Right atrium auricular region (tissue), 2 donors: ENCODE results near the gene ASPHD1. TPM values are rescaled to one million over a fixed set of nuclear protein-coding genes. Genes with fewer than 3 reads are reported as not detected.

Experiments
- DNase-seq: peaks from one replicate; pipeline ENCODE4 v3.0.0-alpha.2; 2019; ENCODE audit warnings: low spot score
- H3K27ac ChIP-seq, 2 donors: fragments of 200-600 bp; sonication (generic); 1 replicate in 1 of 2; 2 replicates in 1 of 2; pipeline ENCODE4 v1.5.1; 2016 to 2019
- H3K27me3 ChIP-seq, 2 donors: fragments of 200-600 bp; sonication (generic); one replicate each; pipeline versions ENCODE4 v1.5.1 to v1.6.0; 2017 to 2019
- H3K36me3 ChIP-seq: fragments of 200-600 bp; sonication (generic); one replicate; pipeline ENCODE4 v1.5.1; 2016
- H3K4me1 ChIP-seq, 2 donors: fragments of 200-600 bp; sonication (generic); one replicate each; pipeline versions ENCODE4 v1.5.1 to v1.6.0; 2017 to 2019
- H3K4me3 ChIP-seq, 2 donors: fragments of 200-600 bp; sonication (generic); 1 replicate in 1 of 2; 2 replicates in 1 of 2; pipeline ENCODE4 v1.5.1; 2017 to 2019; ENCODE audit warnings: mild to moderate bottlenecking in 1 of 2, moderate library complexity in 1 of 2
- H3K9me3 ChIP-seq, 2 donors: fragments of 200-600 bp; sonication (generic); one replicate each; pipeline ENCODE4 v1.5.1; 2019
- CTCF ChIP-seq, 2 donors: fragments of 200-600 bp; sonication (generic); IDR thresholded peaks; one replicate each; pipeline ENCODE4 v1.5.1; 2019; ENCODE audit warnings: antibody characterized with exemption in 2 of 2
- total RNA-seq, 2 donors: library from RNA; depleted of rRNA; stranded (reverse); fragments of >200 nt; gene quantifications; one replicate each; pipeline ENCODE4 v1.1.0, GENCODE V29; 2016

Gene ASPHD1
- total RNA-seq, 2 donors from 2014 or later: 1.5 to 3.2 TPM

GRCh38 chr16:29940656-29941055, 40.4 kb downstream of the ASPHD1 start:
- peaks cover 0 to 14% of the 10 kb centered on the region in 2 donors for H3K4me1 ChIP-seq
- H3K27me3 ChIP-seq: no peaks in the 10 kb centered on the region
- H3K4me3 ChIP-seq: no peak overlapping the region
- no peaks in the 10 kb centered on the region for H3K36me3 ChIP-seq
- no peak for DNase-seq
- no peaks in the 10 kb centered on the region for H3K9me3 ChIP-seq
- TF ChIP-seq CTCF (IDR thresholded peaks at IDR 0.05): no peak
- no peak overlapping the region for H3K27ac ChIP-seq

- no peaks in the 10 kb centered on the region for H3K9me3 ChIP-seq
- no peak for DNase-seq
- peaks cover 0 to 14% of the 10 kb centered on the region in 2 donors for H3K4me1 ChIP-seq
- no peak overlapping the region for H3K4me3 ChIP-seq
- no peaks in the 10 kb centered on the region for H3K36me3 ChIP-seq
- TF ChIP-seq CTCF (IDR thresholded peaks at IDR 0.05): no peak
- H3K27me3 ChIP-seq: no peaks in the 10 kb centered on the region
- H3K27ac ChIP-seq: no peak overlapping the region
Measured at GRCh38 chr16:29943846-29944799, 43.8 kb downstream of the ASPHD1 start.

- Histone ChIP-seq H3K27ac (no peak overlapping the region), H3K9me3 (no peaks in the 10 kb centered on the region), H3K36me3 (no peaks in the 10 kb centered on the region), H3K4me1 (peaks cover 0 to 14% of the 10 kb centered on the region in 2 donors), H3K4me3 (no peak overlapping the region), H3K27me3 (no peaks in the 10 kb centered on the region)
- no peak for DNase-seq
- no peak for TF ChIP-seq CTCF (IDR thresholded peaks at IDR 0.05)
Measured at GRCh38 chr16:29947897-29948296, 47.6 kb downstream of the ASPHD1 start.

- Histone ChIP-seq H3K4me1 (no peaks in the 10 kb centered on the region), H3K9me3 (no peaks in the 10 kb centered on the region), H3K27me3 (no peaks in the 10 kb centered on the region), H3K36me3 (no peaks in the 10 kb centered on the region), H3K4me3 (no peak overlapping the region), H3K27ac (no peak overlapping the region)
- DNase-seq: no peak
- no peak for TF ChIP-seq CTCF (IDR thresholded peaks at IDR 0.05)
Measured at GRCh38 chr16:29950806-29951461, 50.6 kb downstream of the ASPHD1 start.

GRCh38 chr16:29951625-29952365, 51.5 kb downstream of the ASPHD1 start:
- no peaks in the 10 kb centered on the region for H3K36me3 ChIP-seq
- H3K9me3 ChIP-seq: no peaks in the 10 kb centered on the region
- no peak for TF ChIP-seq CTCF (IDR thresholded peaks at IDR 0.05)
- no peak overlapping the region for H3K4me3 ChIP-seq
- no peaks in the 10 kb centered on the region for H3K4me1 ChIP-seq
- no peak for DNase-seq
- H3K27me3 ChIP-seq: no peaks in the 10 kb centered on the region
- no peak overlapping the region for H3K27ac ChIP-seq

Other genes with a start within 250 kb of the ASPHD1 start
- 1 to 10 TPM; 3.7 to 4.5 TPM for gene SPN, start 237.2 kb upstream of the ASPHD1 start, total RNA-seq
- 10 to 100 TPM; 18.3 to 38.2 TPM for gene QPRT, start 221.3 kb upstream of the ASPHD1 start, total RNA-seq
- gene C16orf54, start 154.5 kb upstream of the ASPHD1 start, total RNA-seq: under 1 TPM; 0.52 to 0.90 TPM
- gene ZG16, start 122.2 kb upstream of the ASPHD1 start, total RNA-seq: not detected
- gene KIF22, start 109.7 kb upstream of the ASPHD1 start, total RNA-seq: 10 to 100 TPM; 10.1 to 17.1 TPM
- 10 to 100 TPM; 33.0 to 86.6 TPM for gene MAZ, start 94.0 kb upstream of the ASPHD1 start, total RNA-seq
- gene PRRT2, start 88.3 kb upstream of the ASPHD1 start, total RNA-seq: under 1 TPM; 0.51 to 0.52 TPM
- gene PAGR1, start 84.3 kb upstream of the ASPHD1 start, total RNA-seq: 10 to 100 TPM; 23.5 to 27.3 TPM
- gene MVP, start 80.0 kb upstream of the ASPHD1 start, total RNA-seq: 10 to 100 TPM; 44.4 to 77.9 TPM
- 100 to 1,000 TPM; 135 to 138 TPM for gene CDIPT, start 37.3 kb upstream of the ASPHD1 start, total RNA-seq
- 1 to 10 TPM; 2.6 to 4.6 TPM for gene SEZ6L2, start 938 bp upstream of the ASPHD1 start, total RNA-seq
- 1 to 10 TPM; 6.4 to 6.5 TPM for gene KCTD13, start 25.7 kb downstream of the ASPHD1 start, total RNA-seq
- 100 to 1,000 TPM; 100 to 107 TPM for gene TMEM219, start 61.6 kb downstream of the ASPHD1 start, total RNA-seq
- 10 to 100 TPM; 29.1 to 36.7 TPM for gene TAOK2, start 73.4 kb downstream of the ASPHD1 start, total RNA-seq
- gene HIRIP3, start 95.1 kb downstream of the ASPHD1 start, total RNA-seq: 10 to 100 TPM; 10.3 to 11.4 TPM
- 100 to 1,000 TPM in 1 of 2 donors, 10 to 100 TPM in 1; 33.4 to 117 TPM for gene INO80E, start 95.8 kb downstream of the ASPHD1 start, total RNA-seq
- gene DOC2A, start 110.5 kb downstream of the ASPHD1 start, total RNA-seq: not detected
- not detected for gene C16orf92, start 122.7 kb downstream of the ASPHD1 start, total RNA-seq
- not detected for gene TLCD3B, start 130.8 kb downstream of the ASPHD1 start, total RNA-seq
- gene ALDOA, start 165.3 kb downstream of the ASPHD1 start, total RNA-seq: 1,000 to 10,000 TPM; 2,869 to 3,626 TPM
- gene PPP4C, start 175.5 kb downstream of the ASPHD1 start, total RNA-seq: 10 to 100 TPM; 23.2 to 32.7 TPM
- gene TBX6, start 191.4 kb downstream of the ASPHD1 start, total RNA-seq: under 1 TPM in 1 of 2 donors, not detected in 1; 0.43 TPM
- gene YPEL3, start 195.7 kb downstream of the ASPHD1 start, total RNA-seq: 100 to 1,000 TPM; 129 to 140 TPM
- gene GDPD3, start 213.0 kb downstream of the ASPHD1 start, total RNA-seq: 1 to 10 TPM in 1 of 2 donors, not detected in 1; 1.7 TPM
- gene MAPK3, start 222.7 kb downstream of the ASPHD1 start, total RNA-seq: 10 to 100 TPM; 27.9 to 76.6 TPM